MCF 10A (cell line): Measurements from ENCODE around the gene EPGN. TPM values are rescaled to one million over a fixed set of nuclear protein-coding genes. Genes with fewer than 3 reads are reported as not detected.
A peak's percentile ranks its signal among the peaks of the same experiment; 100 is the strongest.

Source experiments
- BruUV-seq: library from RNA; stranded (reverse); fragments of 400-500 nt; replicated peaks from 2 replicates; lab custom pipeline; 2021; lab: Mats Ljungman, UMichigan
- CTCF ChIA-PET: fragments of 300-600 bp; sonication (Branson Sonifier 250); formaldehyde crosslinking; extraction: SDS; loops from one replicate; lab custom pipeline; 2021; ENCODE audit warnings: antibody characterized with exemption, inconsistent platforms; lab: Yijun Ruan, JAX
- POLR2A ChIA-PET: fragments of 300-600, 350-650 bp; sonication (Branson Sonifier 250); formaldehyde crosslinking; extraction: SDS; loops from one replicate; lab custom pipeline; 2020; ENCODE audit warnings: antibody characterized with exemption, inconsistent platforms; lab: Yijun Ruan, JAX
- DNase-seq: peaks from one replicate; pipeline ENCODE4 v3.0.0-alpha.2; 2018; ENCODE audit not compliant: unreplicated experiment
- H3K27ac Mint-ChIP-seq: one replicate; pipeline ENCODE4 v1.8.0; 2022; ENCODE audit warnings: mild to moderate bottlenecking, low read depth, mixed read lengths; ENCODE audit not compliant: unreplicated experiment
- H3K27me3 Mint-ChIP-seq: one replicate; pipeline ENCODE4 v1.8.0; 2022; ENCODE audit warnings: mixed read lengths; ENCODE audit not compliant: insufficient read depth, unreplicated experiment
- H3K36me3 Mint-ChIP-seq: one replicate; pipeline ENCODE4 v1.8.0; 2022; ENCODE audit warnings: mild to moderate bottlenecking, moderate library complexity, mixed read lengths; ENCODE audit not compliant: insufficient read depth, unreplicated experiment
- H3K4me1 Mint-ChIP-seq: one replicate; pipeline ENCODE4 v1.8.0; 2022; ENCODE audit warnings: mixed read lengths; ENCODE audit not compliant: insufficient read depth, unreplicated experiment
- H3K4me3 Mint-ChIP-seq: one replicate; pipeline ENCODE4 v1.8.0; 2022; ENCODE audit warnings: mild to moderate bottlenecking, moderate library complexity, mixed read lengths; ENCODE audit not compliant: unreplicated experiment
- H3K9me3 Mint-ChIP-seq: one replicate; pipeline ENCODE4 v1.8.0; 2022; ENCODE audit warnings: mixed read lengths; ENCODE audit not compliant: unreplicated experiment
- intact Hi-C: fragments of 100-400 bp; cut with micrococcal nuclease; formaldehyde crosslinking; loops from 2 replicates; pipeline ENCODE4 v1.14.1; 2022
- total RNA-seq: library from RNA; stranded (reverse); gene quantifications from 2 replicates; pipeline ENCODE4 v1.2.3, GENCODE V29; 2022
- TF ChIP-seq, protein P1 (sequence below): fragments of 200-600 bp; IDR thresholded peaks from one replicate; pipeline ENCODE4 v1.8.0; 2022; ENCODE audit warnings: antibody characterized with exemption, mild to moderate bottlenecking; ENCODE audit not compliant: unreplicated experiment

The EPGN gene
- total RNA-seq, 1 experiment from 2014 or later: 129 TPM

GRCh38 chr4:74282926-74283325, 25.3 kb upstream of the EPGN start:
- no peaks in the 10 kb centered on the region for H3K27me3 Mint-ChIP-seq
- TF ChIP-seq, protein P1, sequence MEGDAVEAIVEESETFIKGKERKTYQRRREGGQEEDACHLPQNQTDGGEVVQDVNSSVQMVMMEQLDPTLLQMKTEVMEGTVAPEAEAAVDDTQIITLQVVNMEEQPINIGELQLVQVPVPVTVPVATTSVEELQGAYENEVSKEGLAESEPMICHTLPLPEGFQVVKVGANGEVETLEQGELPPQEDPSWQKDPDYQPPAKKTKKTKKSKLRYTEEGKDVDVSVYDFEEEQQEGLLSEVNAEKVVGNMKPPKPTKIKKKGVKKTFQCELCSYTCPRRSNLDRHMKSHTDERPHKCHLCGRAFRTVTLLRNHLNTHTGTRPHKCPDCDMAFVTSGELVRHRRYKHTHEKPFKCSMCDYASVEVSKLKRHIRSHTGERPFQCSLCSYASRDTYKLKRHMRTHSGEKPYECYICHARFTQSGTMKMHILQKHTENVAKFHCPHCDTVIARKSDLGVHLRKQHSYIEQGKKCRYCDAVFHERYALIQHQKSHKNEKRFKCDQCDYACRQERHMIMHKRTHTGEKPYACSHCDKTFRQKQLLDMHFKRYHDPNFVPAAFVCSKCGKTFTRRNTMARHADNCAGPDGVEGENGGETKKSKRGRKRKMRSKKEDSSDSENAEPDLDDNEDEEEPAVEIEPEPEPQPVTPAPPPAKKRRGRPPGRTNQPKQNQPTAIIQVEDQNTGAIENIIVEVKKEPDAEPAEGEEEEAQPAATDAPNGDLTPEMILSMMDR: no peak
- DNase-seq: no peak
- CTCF ChIA-PET: interaction anchor here (1.4 to 2.5 kb wide), 2 partner anchors 23 to 54 kb away, joined by 5 to 8 read pairs; no protein-coding TSS in a partner anchor
- POLR2A ChIA-PET: interaction anchor here (1.0 to 2.6 kb wide), 11 partner anchors 14 to 63 kb away, joined by 4 to 27 read pairs (median 5); partner anchors contain the start of gene EPGN
- H3K27ac Mint-ChIP-seq: no peak overlapping the region
- H3K4me1 Mint-ChIP-seq: peaks cover 21% of the 10 kb centered on the region
- BruUV-seq: no TSS peak
- intact Hi-C loops: no loop called here
- peaks cover 37% of the 10 kb centered on the region for H3K36me3 Mint-ChIP-seq
- H3K4me3 Mint-ChIP-seq: no peak overlapping the region
- no peaks in the 10 kb centered on the region for H3K9me3 Mint-ChIP-seq

GRCh38 chr4:74283614-74284013, 24.7 kb upstream of the EPGN start:
- TF ChIP-seq, protein P1: no peak
- no TSS peak for BruUV-seq
- Mint-ChIP-seq H3K36me3 (peaks cover 44% of the 10 kb centered on the region), H3K27me3 (no peaks in the 10 kb centered on the region), H3K4me3 (peak overlapping the region; percentile 58), H3K9me3 (no peaks in the 10 kb centered on the region), H3K4me1 (peaks cover 21% of the 10 kb centered on the region), H3K27ac (peak overlapping the region; percentile 81)
- CTCF ChIA-PET: interaction anchor here (0.6 to 2.5 kb wide), 3 partner anchors 16 to 55 kb away, joined by 3 to 8 read pairs (median 5); no protein-coding TSS in a partner anchor
- intact Hi-C loops: no loop called here
- DNase-seq: peak; percentile 93
- POLR2A ChIA-PET: interaction anchor here (0.6 to 2.6 kb wide), 13 partner anchors 15 to 64 kb away, joined by 3 to 27 read pairs (median 4); partner anchors contain the start of gene EPGN

GRCh38 chr4:74284053-74284452, 24.2 kb upstream of the EPGN start:
- no TSS peak for BruUV-seq
- CTCF ChIA-PET: interaction anchor here (0.6 to 2.5 kb wide), 4 partner anchors 17 to 55 kb away, joined by 3 to 8 read pairs (median 4); no protein-coding TSS in a partner anchor
- no peaks in the 10 kb centered on the region for H3K9me3 Mint-ChIP-seq
- H3K27me3 Mint-ChIP-seq: no peaks in the 10 kb centered on the region
- H3K4me3 Mint-ChIP-seq: peak overlapping the region; percentile 58
- H3K36me3 Mint-ChIP-seq: peaks cover 45% of the 10 kb centered on the region
- POLR2A ChIA-PET: interaction anchor here (0.6 to 2.6 kb wide), 9 partner anchors 15 to 56 kb away, joined by 3 to 27 read pairs (median 5); partner anchors contain the start of gene EPGN
- DNase-seq: peak; percentile 22
- intact Hi-C loops: no loop called here
- H3K27ac Mint-ChIP-seq: peak overlapping the region; percentile 81
- TF ChIP-seq, protein P1: no peak
- H3K4me1 Mint-ChIP-seq: peaks cover 21% of the 10 kb centered on the region

DNA sequence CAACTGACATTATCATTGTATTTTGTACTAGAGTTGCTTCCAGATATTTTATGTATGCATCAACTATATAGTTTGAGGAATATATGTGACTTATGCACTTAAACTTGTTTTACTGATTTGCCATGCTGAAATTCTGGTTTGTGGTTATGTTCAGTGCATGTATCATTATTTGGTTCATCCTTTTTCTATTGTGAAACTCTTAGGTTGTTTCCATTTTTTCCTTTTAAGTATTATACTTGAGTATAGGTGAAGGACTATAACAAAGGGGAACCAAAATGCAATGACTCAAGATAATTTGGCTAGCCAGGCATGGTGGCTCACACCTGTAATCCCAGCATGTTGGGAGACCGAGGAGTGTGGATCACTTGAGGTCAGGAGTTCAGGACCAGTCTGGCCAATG, 21.1 kb upstream of the EPGN start:
- Mint-ChIP-seq H3K9me3 (no peaks in the 10 kb centered on the region), H3K27ac (no peak overlapping the region), H3K4me3 (no peak overlapping the region), H3K36me3 (peaks cover 36% of the 10 kb centered on the region), H3K27me3 (no peaks in the 10 kb centered on the region), H3K4me1 (peaks cover 16% of the 10 kb centered on the region)
- intact Hi-C loops: no loop called here
- no TSS peak for BruUV-seq
- ChIA-PET POLR2A (interaction anchor here (0.6 kb wide), 1 partner anchor 19 kb away, joined by 3 read pairs; no protein-coding TSS in a partner anchor), CTCF (interaction anchor here (2.0 kb wide), 1 partner anchor 19 kb away, joined by 5 read pairs; no protein-coding TSS in a partner anchor)
- TF ChIP-seq, protein P1: no peak
- DNase-seq: no peak
